Measurements from ENCODE around the gene CERS1.

The CERS1 gene

DNA sequence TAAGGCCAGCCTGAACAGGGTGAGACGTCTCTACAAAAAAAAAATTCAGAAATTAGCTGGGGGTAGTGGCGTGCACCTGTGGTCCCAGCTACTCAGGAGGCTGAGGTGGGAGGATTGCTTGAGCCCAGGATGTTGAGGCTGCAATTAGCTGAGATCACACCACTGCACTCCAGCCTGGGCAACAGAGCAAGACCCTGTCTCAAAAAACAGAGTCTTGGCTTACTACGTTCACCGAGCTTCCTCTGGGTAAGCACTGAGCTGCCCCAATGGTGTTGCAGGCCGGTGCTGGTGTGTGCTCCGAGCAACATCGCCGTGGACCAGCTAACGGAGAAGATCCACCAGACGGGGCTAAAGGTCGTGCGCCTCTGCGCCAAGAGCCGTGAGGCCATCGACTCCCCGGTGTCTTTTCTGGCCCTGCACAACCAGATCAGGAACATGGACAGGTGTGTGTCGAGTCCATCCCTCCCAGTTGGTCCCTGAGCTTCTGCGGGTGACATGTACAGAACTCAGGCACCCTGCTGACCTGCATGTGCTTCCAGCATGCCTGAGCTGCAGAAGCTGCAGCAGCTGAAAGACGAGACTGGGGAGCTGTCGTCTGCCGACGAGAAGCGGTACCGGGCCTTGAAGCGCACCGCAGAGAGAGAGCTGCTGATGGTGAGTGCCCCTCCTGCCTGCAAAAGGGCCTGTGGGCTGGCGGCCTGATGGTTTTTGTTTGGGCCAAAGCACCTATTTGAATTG lies 40.1 kb downstream of the CERS1 start:
- DNase-seq = no peak

- DNase-seq = no peak
Observed at GRCh38 chr19:18854982-18855381, 41.0 kb downstream of the CERS1 start.

- no peak for DNase-seq
Observed at GRCh38 chr19:18853755-18854427, 42.1 kb downstream of the CERS1 start.

DNA sequence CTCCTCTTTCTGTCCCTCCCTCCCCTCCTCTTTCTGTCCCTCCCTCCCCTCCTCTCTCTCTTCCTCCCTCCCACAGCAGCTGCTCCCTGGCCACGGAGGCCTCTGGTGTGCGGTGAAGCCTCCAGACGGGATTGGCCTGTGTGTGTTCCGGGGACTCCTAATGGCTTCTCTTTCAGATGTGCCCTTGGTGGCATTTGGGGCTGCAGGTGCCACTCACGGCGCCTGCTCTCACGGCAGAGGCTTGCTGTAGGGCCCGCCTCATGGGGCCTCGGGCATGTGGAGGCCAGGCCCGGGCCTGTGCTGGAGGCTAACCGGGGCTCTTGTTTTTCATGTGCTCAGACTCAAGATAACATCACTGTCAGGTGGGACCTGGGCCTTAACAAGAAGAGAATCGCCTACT lies 43.3 kb downstream of the CERS1 start:
- no peak for DNase-seq

DNA sequence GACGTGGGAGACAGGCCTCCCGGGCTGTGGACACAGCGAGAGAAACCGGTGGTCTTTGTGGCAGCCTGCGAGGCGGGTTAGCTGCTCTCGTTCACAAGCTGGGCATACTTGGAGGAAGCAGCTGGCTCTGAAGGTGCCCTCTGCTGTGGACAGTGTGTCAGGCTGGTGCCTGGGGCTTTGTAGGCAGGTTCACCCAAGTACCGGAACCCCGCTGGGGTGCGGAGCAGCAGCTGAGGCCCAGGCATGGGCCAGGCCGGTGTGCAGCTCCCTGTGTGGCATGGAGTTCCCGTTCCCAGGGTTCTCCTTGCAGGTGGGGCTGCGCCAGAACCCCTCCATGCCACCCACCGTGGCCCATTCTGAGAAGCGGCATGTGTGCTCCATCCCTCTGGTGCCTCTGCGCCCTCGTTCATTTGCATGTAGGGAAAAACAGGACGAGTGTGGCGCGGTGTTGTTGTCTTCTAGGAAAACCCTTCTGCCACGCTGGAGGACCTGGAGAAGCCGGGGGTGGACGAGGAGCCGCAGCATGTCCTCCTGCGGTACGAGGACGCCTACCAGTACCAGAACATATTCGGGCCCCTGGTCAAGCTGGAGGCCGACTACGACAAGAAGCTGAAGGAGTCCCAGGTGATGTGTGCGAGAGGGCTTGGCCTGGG lies 44.2 kb downstream of the CERS1 start:
- no peak for DNase-seq

- DNase-seq = no peak
Observed at GRCh38 chr19:18850471-18851375, 45.2 kb downstream of the CERS1 start.

DNA sequence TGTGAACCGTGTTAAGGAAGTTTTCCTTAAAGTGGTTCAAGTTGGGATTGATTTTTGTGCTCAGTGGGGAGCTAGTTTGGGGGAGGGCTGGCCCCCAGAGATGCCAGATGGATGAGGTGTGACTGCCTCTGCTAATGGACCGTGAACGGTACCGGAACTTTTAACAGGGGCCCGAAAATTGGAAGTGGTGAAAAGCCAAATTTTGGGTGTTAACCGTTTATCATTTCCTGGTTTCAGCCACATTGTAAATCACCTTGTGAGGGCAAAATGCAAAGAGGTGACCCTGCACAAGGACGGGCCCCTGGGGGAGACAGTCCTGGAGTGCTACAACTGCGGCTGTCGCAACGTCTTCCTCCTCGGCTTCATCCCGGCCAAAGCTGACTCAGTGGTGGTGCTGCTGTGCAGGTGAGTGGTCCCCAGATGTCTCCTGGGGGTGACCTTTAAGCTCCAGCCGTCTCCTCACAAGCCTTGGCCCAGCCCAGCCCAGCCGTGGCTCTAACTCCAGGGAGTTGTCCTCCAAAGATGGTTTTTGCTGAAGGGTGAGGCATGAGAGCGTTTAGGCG lies 46.0 kb downstream of the CERS1 start:
- no peak for DNase-seq

GRCh38 chr19:18848878-18849661 lies 46.9 kb downstream of the CERS1 start:
- DNase-seq = peak in 1 of 2 experiments; percentile 49

- DNase-seq = no peak
Observed at GRCh38 chr19:18847549-18848463, 48.2 kb downstream of the CERS1 start.

DNA sequence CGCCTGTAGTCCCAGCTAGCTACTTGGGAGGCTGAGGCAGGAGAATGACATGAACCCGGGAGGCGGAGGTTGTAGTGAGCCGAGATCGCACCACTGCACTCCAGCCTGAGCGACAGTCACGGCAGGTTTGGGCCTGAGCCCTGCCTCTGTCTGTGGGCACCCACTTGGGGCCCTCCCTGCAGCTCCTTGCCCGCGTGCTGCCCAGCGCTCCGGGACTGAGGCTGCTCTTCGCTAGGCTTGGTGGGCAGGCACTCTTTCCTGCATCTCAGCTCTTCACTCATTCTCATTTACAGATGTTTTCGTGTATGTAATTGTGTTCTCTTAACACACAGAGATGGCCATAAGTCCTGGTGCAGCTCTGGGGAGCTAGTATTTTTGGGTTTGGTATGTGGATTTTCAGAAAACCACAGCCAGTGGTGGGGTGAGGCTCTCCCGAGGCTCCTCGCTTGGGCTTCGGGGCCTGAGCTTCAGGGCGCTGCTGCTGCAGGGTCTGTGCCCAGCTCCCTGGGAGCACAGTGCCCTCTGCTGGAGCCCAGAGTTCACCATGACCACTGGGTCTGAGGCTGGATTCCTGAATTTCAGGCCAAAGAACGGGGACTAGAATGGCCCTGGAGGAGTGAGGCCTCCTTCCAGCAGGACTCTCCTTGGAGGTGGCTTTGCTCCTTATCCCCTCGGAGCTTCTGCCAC lies 49.0 kb downstream of the CERS1 start:
- DNase-seq = peak; percentile 76 to 79

- no peak for DNase-seq
Observed at GRCh38 chr19:18845961-18846360, 50.0 kb downstream of the CERS1 start.

DNA sequence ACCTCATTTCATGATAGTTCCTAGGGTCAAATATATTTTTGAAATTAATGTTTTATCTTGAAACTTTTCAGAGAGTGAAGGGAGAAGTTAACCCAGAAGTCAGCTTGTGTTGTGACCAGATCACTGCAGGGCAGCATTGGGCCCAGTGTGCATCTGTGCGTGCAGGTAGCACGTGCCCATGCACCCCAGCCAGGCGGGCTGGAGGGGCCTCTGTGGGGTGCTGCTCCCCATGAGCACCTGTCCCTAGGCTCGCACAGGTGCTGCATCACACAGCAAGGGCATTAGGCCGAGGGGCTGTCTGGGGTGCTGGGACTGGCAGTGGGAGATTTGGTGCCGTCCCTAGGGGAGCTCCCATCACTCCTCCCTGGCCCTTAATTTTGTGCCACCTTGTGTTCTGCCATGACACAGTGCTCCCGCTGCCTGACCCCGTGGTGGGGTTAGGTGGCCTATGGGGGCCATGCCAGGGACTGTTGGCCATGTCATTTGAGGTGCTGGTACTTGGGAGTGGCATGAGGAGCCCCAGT lies 51.1 kb downstream of the CERS1 start:
- DNase-seq = no peak

- DNase-seq = no peak
Observed at GRCh38 chr19:18843960-18844359, 52.0 kb downstream of the CERS1 start.

- DNase-seq = no peak
Observed at GRCh38 chr19:18842166-18842565, 53.8 kb downstream of the CERS1 start.

DNA sequence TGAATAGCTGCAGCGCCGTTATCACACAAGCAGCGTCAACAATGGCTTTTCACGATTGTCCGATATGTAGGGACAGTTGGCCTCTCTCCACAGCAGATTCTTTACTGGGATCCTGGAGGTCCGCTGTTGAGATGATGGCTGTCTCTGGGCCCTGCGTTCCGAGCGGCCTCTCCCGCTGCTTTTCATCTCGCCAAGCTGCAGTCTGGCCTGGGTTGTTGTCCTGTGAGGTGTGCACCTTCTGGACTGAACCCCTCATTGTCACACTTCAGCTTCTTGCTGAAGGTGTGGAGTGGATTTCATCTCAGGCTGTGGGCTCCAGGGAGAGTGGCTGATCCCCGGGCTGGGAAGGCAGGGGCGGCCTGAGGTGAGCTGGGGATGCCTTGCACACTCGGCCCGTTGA lies 54.6 kb downstream of the CERS1 start:
- no peak for DNase-seq

GRCh38 chr19:18840288-18841267 lies 55.4 kb downstream of the CERS1 start:
- DNase-seq = no peak

DNA sequence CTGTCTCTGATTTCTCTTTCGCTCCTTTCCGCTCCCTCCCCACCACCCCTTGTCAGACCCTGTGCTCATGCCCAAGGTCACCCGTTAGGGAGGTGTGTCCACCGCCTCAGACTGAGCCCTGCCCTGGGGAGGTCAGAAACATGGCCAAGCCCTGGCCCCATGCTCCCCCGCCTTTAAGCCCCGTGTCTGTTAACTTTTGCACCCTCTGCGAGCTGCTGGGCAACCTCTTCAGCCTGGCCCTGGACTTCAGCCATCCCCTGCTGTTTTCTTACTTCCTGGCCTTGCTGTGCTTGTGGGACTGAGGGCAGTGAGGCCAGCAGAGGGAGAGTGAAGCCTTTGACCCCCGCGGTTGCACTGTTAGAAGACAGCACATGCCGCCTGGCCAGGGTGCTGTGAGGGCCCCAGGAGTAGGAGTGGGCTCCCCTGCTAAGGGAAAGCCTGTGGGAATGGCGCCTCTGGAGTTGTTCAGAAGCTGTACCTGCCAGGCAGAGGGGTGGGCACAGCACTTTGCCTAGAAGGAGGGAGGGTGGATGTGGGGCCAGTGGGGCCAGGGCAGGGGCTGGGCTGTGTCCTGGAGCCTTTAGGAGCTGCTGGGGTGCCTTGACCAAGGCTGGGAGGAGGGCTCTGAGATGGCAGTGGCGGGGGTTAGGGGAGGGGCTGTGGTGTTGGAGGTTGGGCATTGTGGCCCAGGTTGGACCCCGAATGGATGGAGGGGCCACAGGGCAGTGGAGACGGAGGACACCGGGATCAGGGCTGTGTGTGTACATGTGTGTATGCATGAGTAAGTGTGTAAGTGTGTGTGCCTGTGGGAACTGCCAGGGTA lies 56.3 kb downstream of the CERS1 start:
- DNase-seq = no peak

GRCh38 chr19:18834644-18834984 lies 61.3 kb downstream of the CERS1 start:
- DNase-seq = no peak
